ENCODE results near the gene OR4K14.

OR4K14 gene, protein sequence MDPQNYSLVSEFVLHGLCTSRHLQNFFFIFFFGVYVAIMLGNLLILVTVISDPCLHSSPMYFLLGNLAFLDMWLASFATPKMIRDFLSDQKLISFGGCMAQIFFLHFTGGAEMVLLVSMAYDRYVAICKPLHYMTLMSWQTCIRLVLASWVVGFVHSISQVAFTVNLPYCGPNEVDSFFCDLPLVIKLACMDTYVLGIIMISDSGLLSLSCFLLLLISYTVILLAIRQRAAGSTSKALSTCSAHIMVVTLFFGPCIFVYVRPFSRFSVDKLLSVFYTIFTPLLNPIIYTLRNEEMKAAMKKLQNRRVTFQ

GRCh38 chr14:20019257-20019865, at the start of gene OR4K14:
Gene OR4K14, minus strand, starts transcription at chr14:20019307. Its CDS starts 4,114 bp downstream, at chr14:20015193.
- DNase-seq (ENCODE audit: low spot score) = no peak
- in situ Hi-C loops (cut with MboI; ENCODE audit: low sequenced_read_pairs, unreplicated experiment) = no loop called here

DNA sequence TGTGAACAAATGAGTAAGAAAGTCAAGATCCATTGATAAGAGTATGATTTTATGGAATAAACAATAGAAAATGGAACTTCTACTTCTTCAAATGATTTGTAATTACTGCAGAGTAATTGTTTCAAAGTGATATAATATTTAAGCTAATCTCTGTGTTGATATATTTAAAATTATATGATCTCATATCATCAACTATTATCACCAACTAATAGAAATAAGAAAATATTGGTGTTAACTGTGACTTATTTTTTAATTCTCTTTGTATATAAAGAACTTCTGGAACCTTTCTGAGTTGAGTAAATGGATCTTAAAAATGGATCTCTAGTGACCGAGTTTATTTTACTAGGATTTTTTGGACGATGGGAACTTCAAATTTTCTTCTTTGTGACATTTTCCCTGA, 40.6 kb upstream of the OR4K14 start, which contains the start of gene OR4L1:
Gene OR4L1 (plus strand): TSS at position 301 of the 400 bp plus-strand sequence. CDS start 0 bp downstream, at position 301.
- TF ChIP-seq CTCF (IDR thresholded peaks at IDR 0.05; ENCODE audit: borderline replicate concordance, control extremely low read depth, extremely low read depth, insufficient read depth, missing control alignments) = no peak
- DNase-seq (ENCODE audit: low spot score) = no peak
- in situ Hi-C loops (cut with MboI; ENCODE audit: low sequenced_read_pairs, unreplicated experiment) = no loop called here

More at GRCh38 chr14:20019257-20019865, at the start of gene OR4K14:
- TF ChIP-seq CTCF (IDR thresholded peaks at IDR 0.05; ENCODE audit: borderline replicate concordance, control extremely low read depth, extremely low read depth, insufficient read depth, missing control alignments) = no peak

DNA sequence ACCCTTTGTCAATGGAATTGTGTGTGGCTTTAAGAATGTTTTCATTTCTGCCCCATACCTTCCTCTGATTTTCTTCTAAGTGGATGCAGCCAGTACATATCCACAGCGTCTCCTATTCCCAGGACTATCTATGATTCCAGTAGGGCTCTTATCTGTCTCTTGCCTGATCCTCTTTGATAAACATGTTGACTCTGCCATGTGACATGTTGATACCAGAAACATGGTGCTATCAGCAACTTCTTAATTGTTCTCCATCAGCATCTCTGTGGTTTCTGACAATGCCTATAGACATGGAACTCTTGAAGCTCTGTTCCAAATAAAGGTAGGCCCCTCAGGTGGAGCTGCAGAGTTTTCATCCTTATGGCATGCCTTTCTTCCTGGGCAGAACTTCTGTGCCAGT, 29.1 kb upstream of the OR4K14 start:
- in situ Hi-C loops (cut with MboI; ENCODE audit: low sequenced_read_pairs, unreplicated experiment) = no loop called here
- no peak for DNase-seq (ENCODE audit: low spot score)
- TF ChIP-seq CTCF (IDR thresholded peaks at IDR 0.05; ENCODE audit: borderline replicate concordance, control extremely low read depth, extremely low read depth, insufficient read depth, missing control alignments) = no peak

DNA sequence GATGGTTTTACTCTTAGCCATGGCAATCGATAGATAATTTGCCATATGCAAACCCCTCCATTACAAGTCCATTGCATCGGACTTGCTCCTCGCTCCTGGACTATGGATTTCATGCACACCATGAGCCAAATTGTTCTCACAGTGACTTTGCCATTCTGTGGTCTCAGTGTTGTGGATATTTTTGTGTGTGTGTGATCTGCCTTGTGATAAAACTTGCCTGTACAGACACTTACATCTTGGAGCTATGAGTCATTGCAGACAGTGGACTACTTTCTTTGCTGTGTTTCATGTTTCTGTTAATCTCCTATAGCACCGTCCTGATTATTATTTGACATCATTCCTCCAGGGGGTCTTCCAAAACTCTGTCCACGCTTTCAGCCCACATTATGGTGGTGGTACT, 25.1 kb upstream of the OR4K14 start:
- no peak for TF ChIP-seq CTCF (IDR thresholded peaks at IDR 0.05; ENCODE audit: borderline replicate concordance, control extremely low read depth, extremely low read depth, insufficient read depth, missing control alignments)
- in situ Hi-C loops (cut with MboI; ENCODE audit: low sequenced_read_pairs, unreplicated experiment) = no loop called here
- no peak for DNase-seq (ENCODE audit: low spot score)

DNA sequence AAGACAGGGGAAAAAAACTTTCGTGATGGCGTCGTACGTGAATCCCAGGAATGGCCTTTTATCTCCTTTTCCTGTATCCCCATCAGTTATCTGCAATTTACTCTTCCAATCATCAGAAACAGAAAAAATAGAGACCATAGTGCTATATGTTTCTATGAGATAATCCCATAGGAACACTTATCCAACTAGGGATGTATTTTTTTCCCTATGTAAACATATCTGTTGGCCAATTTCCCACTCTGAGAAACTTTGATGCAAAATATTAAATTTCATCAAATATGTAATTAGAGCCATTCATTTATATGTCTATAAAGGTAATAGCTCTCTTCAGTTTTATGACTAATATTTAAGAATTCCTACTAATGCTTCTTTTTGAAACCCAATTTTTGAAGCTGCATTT, 16.8 kb upstream of the OR4K14 start, which contains the start of gene OR4K13:
Gene OR4K13 (minus strand): TSS at position 101 of the 400 bp plus-strand sequence. CDS start 1,280 bp downstream, outside the sequence.
- no peak for DNase-seq (ENCODE audit: low spot score)
- TF ChIP-seq CTCF (IDR thresholded peaks at IDR 0.05; ENCODE audit: borderline replicate concordance, control extremely low read depth, extremely low read depth, insufficient read depth, missing control alignments) = no peak
- in situ Hi-C loops (cut with MboI; ENCODE audit: low sequenced_read_pairs, unreplicated experiment) = no loop called here

DNA sequence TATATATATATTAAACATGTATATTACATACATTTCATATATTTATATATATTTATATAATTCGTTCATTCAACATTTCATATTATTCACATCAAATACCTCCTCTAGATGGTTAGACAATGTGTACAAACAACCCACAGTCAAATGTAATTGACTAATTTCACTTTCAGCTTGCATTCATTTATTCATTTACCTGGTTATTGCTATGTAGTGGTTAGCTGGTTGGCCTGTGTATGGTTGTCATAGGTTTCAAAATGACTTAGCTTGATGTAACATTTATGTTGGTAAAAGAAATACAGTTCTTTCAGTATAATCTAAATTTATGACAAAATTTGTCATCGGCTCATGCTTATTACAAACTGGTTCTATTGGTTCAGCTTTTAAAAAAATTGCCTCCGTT, 16.3 kb upstream of the OR4K14 start:
- in situ Hi-C loops (cut with MboI; ENCODE audit: low sequenced_read_pairs, unreplicated experiment) = no loop called here
- DNase-seq (ENCODE audit: low spot score) = no peak
- TF ChIP-seq CTCF (IDR thresholded peaks at IDR 0.05; ENCODE audit: borderline replicate concordance, control extremely low read depth, extremely low read depth, insufficient read depth, missing control alignments) = no peak

Measured in GM13976 (cell line).